Stimulated activated CD4-positive, alpha-beta T cell treated with anti-CD3 and anti-CD28 coated beads, TNF-alpha, amount 100 ng/mL, for 48 hours (primary cell): ENCODE measurements around the gene LRP1.

Source experiments
- DNase-seq, 3 donors: peaks; one replicate each; pipeline ENCODE4 v3.0.0-alpha.2; 2020; ENCODE audit warnings: low read depth in 3 of 3

LRP1 gene

DNA sequence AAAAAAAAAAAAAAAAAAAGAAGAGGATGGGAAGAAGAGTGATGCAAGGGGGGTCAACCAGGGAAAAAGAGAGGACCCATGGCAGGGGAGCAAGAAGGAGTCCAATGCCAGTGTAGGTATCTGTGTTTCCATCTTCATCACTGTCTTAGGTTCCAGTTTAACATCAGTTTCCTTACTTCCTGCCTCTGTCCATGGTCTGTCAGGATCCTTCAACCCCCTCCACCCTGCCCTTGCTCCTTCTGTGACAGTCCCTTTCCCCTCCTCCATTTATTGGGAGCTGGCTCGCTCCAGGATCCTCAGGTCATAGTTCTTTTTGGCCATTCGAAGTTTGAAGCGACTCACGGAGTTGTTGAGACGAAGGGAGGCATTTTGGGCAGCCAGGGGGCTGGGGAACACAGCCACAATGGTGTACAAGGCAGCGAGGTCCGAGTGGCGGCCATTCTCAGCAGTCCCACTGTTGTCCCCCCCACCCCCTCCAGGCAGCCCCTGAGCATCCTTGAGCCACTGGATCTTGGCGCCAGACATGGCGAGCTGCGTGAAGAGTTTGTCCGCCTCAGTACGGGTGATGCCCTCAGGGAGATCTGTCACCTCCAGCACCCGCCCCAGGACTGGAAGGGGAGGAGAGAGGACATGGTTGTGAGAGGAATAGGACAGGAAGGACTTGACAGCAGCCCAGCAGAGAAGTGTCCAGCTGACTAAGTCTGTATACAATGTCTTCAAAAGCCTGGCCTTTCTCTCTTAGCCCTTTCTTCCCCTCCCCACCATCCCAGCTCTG is 126.4 kb downstream of the LRP1 start:
- DNase-seq, result no peak

- no peak for DNase-seq
Measured at GRCh38 chr12:57255916-57256315, 127.6 kb downstream of the LRP1 start.

DNA sequence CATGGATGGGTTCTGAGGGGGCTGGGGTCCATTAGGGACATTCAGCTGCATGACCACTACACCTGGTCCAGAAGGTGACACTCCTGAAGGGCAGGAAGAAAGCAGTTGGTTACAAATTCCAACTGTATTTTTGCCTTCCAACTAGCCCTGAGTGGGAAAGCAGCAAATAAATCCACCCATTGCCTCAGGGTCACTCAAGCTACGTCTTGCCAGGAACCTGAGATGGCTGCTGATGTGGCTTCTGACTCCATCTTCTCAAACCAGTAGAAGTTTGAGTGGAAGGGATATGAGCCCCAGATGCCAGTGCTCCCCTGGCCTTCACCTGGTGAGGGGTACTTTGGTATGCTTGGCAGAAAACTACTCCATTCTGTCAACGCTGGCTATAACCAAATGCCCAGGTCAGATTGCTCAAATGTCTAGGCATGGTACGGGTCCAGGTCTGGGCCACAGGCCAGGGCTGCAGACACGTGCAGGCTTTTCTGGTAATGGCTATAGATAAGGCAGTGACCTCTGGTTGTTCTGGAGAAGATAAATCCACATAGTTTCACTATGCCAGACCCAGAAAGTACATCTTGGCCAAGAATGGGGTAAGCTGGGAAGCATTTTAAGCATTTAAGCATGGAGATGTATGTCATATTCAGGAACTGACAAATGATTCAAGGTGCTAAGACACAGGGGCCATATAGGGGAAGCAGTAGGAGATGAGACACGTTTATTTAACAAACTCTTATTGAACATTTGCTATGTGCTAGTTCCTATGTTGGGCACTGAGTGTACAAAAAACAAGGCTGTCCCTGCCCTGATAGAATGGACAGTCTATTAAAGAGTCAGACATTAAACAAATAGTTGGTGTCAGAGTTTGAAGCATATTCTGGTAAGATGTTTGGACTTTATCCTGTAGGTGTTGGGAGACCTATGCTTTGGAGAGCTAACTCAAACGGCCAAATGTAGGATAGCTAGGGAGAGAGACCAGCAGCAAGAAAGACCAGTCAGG is 131.0 kb downstream of the LRP1 start:
- no peak for DNase-seq

GRCh38 chr12:57260366-57260765 is 132.1 kb downstream of the LRP1 start:
- no peak for DNase-seq

GRCh38 chr12:57261428-57261865 is 133.2 kb downstream of the LRP1 start:
- DNase-seq, result no peak

GRCh38 chr12:57262126-57262822 is 134.0 kb downstream of the LRP1 start:
- DNase-seq, result no peak
